Measurements from ENCODE around the gene APC. TPM values are rescaled to one million over a fixed set of nuclear protein-coding genes. Genes with fewer than 3 reads are reported as not detected.
A peak's percentile ranks its signal among the peaks of the same experiment; 100 is the strongest.

Gene APC
- total RNA-seq (10 to 100 TPM; 41.0 to 52.0 TPM), polyA plus RNA-seq (ENCODE audit: insufficient read length in 6 of 6) (10 to 100 TPM; 32.2 to 48.3 (median 43.2) TPM)
- long read RNA-seq, donor 1, full-length matches to known transcripts: 2 of 2 reads
- long read RNA-seq, donor 1, partial matches to known transcripts: 0 of 2 reads
- long read RNA-seq, donor 1, other reads (novel, unspliced or antisense): 0 of 2 reads
- long read RNA-seq, donor 2, full-length matches to known transcripts: 1 of 1 reads
- long read RNA-seq, donor 2, partial matches to known transcripts: 0 of 1 reads
- long read RNA-seq, donor 2, other reads (novel, unspliced or antisense): 0 of 1 reads
- long read RNA-seq, donor 3, partial matches to known transcripts: 0 of 1 reads
- long read RNA-seq, donor 3, other reads (novel, unspliced or antisense): 0 of 1 reads
- long read RNA-seq, donor 4, partial matches to known transcripts: 0 of 5 reads
- long read RNA-seq, donor 4, other reads (novel, unspliced or antisense): 5 of 5 reads
- long read RNA-seq, donor 5: 0 reads
- long read RNA-seq, donor 6: 0 reads
- long read RNA-seq, donor 7: 0 reads
- long read RNA-seq, donor 8: 0 reads
- long read RNA-seq, donor 9: 0 reads
- long read RNA-seq, donor 10, partial matches to known transcripts: 0 of 4 reads
- long read RNA-seq, donor 10, other reads (novel, unspliced or antisense): 4 of 4 reads
- long read RNA-seq, donor 11, full-length matches to known transcripts: 5 of 12 reads
- long read RNA-seq, donor 11, partial matches to known transcripts: 7 of 12 reads
- long read RNA-seq, donor 11, other reads (novel, unspliced or antisense): 0 of 12 reads
- long read RNA-seq, donor 12, partial matches to known transcripts: 0 of 1 reads
- long read RNA-seq, donor 12, other reads (novel, unspliced or antisense): 0 of 1 reads

DNA sequence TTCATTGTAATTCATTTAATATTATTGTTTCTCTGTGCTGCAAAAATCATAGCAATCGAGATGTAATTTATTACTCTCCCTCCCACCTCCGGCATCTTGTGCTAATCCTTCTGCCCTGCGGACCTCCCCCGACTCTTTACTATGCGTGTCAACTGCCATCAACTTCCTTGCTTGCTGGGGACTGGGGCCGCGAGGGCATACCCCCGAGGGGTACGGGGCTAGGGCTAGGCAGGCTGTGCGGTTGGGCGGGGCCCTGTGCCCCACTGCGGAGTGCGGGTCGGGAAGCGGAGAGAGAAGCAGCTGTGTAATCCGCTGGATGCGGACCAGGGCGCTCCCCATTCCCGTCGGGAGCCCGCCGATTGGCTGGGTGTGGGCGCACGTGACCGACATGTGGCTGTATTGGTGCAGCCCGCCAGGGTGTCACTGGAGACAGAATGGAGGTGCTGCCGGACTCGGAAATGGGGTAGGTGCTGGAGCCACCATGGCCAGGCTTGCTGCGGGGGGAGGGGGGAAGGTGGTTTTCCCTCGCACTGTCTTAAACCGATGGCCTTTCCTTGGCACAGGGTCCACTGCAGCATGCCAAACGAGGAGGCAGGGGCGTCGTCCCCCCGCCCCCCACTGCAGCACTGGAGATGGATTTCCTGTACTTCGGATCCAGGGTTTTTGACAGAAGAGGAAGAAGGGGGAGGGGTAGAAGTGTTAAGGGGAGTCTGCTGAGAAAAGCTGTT is at the start of gene APC:
TSS of gene APC (plus strand) at position 423 of the 728 bp plus-strand sequence. CDS start 17,006 bp downstream, outside the sequence.
- H3K4me3 ChIP-seq: peak within 1 kb of the TSS; percentile 45 to 50
- H3K4me1 ChIP-seq: peaks cover 0 to 27% of the 10 kb centered on the region in 2 donors
- intact Hi-C loops (cut with DNase I): no loop called here
- no peaks in the 10 kb centered on the region for H3K27me3 ChIP-seq
- TF ChIP-seq, protein P1, sequence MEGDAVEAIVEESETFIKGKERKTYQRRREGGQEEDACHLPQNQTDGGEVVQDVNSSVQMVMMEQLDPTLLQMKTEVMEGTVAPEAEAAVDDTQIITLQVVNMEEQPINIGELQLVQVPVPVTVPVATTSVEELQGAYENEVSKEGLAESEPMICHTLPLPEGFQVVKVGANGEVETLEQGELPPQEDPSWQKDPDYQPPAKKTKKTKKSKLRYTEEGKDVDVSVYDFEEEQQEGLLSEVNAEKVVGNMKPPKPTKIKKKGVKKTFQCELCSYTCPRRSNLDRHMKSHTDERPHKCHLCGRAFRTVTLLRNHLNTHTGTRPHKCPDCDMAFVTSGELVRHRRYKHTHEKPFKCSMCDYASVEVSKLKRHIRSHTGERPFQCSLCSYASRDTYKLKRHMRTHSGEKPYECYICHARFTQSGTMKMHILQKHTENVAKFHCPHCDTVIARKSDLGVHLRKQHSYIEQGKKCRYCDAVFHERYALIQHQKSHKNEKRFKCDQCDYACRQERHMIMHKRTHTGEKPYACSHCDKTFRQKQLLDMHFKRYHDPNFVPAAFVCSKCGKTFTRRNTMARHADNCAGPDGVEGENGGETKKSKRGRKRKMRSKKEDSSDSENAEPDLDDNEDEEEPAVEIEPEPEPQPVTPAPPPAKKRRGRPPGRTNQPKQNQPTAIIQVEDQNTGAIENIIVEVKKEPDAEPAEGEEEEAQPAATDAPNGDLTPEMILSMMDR (IDR thresholded peaks at IDR 0.05): peak in 1 of 2 donors; percentile 13
- H3K9me3 ChIP-seq: no peaks in the 10 kb centered on the region
- ATAC-seq (peak; percentile 99), DNase-seq (peak; percentile 75 to 96 (median 92))
- no peaks in the 10 kb centered on the region for H3K36me3 ChIP-seq
- H3K27ac ChIP-seq: peak within 1 kb of the TSS; percentile 44 to 75

DNA sequence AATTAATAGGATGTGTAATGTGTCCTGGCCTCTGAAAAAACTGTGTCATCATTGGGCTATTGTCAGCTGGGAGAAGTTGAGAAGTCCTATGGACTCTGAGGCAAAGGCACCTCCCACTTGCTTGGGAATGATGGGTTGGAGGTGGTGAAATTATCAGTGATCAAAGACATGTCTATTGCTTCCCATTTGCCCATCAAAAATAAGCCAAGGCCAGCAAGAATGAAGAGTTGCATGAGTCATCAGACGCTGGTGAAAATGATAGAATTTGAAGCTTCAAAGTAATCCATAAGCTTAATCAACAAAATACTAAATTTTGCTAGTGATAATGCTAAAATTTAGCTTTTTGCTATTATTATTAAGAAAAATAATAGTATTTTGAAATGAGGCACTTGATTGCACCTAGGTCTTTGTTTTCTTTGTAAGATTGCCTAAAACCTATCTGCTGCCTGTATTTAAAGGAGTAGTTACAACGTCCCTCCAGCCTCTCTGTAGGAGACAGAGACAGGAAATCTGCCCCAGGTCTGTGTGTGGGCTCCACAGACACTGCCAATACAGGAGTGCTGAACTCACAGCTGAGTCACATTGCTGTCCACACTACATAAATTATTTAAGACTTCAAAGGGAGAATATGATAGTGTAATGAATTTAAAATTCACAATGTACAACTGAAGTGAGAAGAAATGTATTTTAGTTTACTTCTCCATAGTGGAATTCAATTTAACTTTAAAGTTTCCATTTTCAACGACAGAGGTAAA is 48.4 kb upstream of the APC start:
- no peak for DNase-seq
- Histone ChIP-seq H3K4me3 (no peak overlapping the region), H3K27ac (no peak overlapping the region), H3K9me3 (no peaks in the 10 kb centered on the region), H3K4me1 (no peaks in the 10 kb centered on the region), H3K27me3 (no peaks in the 10 kb centered on the region), H3K36me3 (no peaks in the 10 kb centered on the region)
- intact Hi-C loops (cut with DNase I): no loop called here
- ATAC-seq: peak; percentile 74
- TF ChIP-seq, protein P1 (IDR thresholded peaks at IDR 0.05): no peak

DNA sequence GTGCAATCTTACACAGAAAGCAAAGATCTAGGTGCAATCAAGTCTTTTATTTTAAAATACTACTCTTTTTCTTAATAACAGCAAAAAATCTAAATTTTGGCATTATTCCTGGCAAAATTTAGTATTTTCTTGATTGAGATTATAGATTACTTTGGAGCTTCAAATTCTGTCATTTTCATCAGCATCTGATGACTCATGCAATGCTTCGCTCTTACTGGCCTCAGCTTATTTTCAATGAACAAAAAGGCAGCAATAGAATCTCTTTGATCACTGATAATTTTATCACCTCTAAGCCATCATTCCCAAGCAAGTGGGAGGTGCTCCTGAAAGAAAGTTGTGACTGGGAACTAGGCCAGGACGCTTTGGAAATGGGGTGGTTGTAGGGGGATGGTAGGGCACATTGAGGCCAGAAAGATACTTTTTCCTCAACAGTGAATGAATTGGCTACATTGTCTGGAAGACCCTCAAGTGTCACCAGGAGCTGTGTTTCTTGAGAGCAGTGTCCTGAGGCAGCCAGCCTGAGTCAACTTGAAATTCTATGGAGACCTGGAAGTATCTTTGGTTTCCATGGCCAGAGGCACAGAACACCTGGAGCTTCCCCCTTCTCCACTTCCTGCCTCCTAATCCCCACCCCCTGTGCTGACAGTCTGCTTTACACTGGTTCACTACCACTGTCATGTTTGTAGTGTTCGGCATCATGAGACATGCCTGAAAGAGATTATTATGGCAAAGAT is 46.9 kb upstream of the APC start:
- Histone ChIP-seq H3K27me3 (no peaks in the 10 kb centered on the region), H3K36me3 (no peaks in the 10 kb centered on the region), H3K9me3 (no peaks in the 10 kb centered on the region), H3K4me1 (no peaks in the 10 kb centered on the region), H3K4me3 (no peak overlapping the region), H3K27ac (no peak overlapping the region)
- TF ChIP-seq, protein P1 (IDR thresholded peaks at IDR 0.05): no peak
- ATAC-seq (no peak), DNase-seq (no peak)
- intact Hi-C loops (cut with DNase I): no loop called here

DNA sequence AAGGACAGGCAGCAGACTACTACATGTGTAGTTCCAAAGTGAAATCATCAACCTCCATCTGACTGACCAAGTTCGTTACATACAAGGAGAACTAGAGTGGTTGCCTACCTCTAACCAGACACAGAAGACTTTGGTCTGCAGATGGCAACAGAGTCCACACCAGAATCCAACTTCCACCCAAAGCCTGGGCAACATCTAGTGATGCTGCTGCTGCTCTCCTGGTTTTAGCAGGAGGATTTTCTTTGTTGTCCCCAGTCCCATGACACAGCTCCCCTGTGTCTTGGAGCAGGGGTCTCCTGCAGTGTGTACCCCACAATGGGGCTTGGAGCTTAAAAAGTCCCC is 46.4 kb upstream of the APC start:
- no peak for DNase-seq
- TF ChIP-seq, protein P1 (IDR thresholded peaks at IDR 0.05): no peak
- H3K9me3 ChIP-seq: no peaks in the 10 kb centered on the region
- intact Hi-C loops (cut with DNase I): no loop called here
- H3K27me3 ChIP-seq: no peaks in the 10 kb centered on the region
- no peak for ATAC-seq
- H3K36me3 ChIP-seq: no peaks in the 10 kb centered on the region
- H3K27ac ChIP-seq: no peak overlapping the region
- H3K4me3 ChIP-seq: no peak overlapping the region
- no peaks in the 10 kb centered on the region for H3K4me1 ChIP-seq

Data from left lung (tissue), 14 donors.